Calu3 (cell line): ENCODE data around the gene CBFA2T3. TPM values are rescaled to one million over a fixed set of nuclear protein-coding genes. Genes with fewer than 3 reads are reported as not detected.
"Not testable (repeated sequence)": the region's sequence is repeated elsewhere in the genome, so short reads cannot be mapped to it uniquely, and the experiment has no call there.

ENCODE experiments used
- BruUV-seq: library from RNA; stranded (reverse); fragments of 400-500 nt; replicated peaks from 2 replicates; lab custom pipeline; 2021; lab: Mats Ljungman, UMichigan
- CTCF ChIA-PET: fragments of 300-600 bp; sonication (Branson Sonifier 250); formaldehyde crosslinking; loops from one replicate; lab custom pipeline; 2022; ENCODE audit warnings: antibody characterized with exemption; lab: Charles Lee
- DNase-seq: peaks from one replicate; pipeline ENCODE4 v3.0.0; 2022
- H3K27ac Mint-ChIP-seq: one replicate; pipeline ENCODE4 v1.8.0; 2022; ENCODE audit warnings: mixed read lengths; ENCODE audit not compliant: unreplicated experiment
- H3K27me3 Mint-ChIP-seq: one replicate; pipeline ENCODE4 v1.8.0; 2022; ENCODE audit warnings: mixed read lengths; ENCODE audit not compliant: unreplicated experiment
- H3K36me3 Mint-ChIP-seq: one replicate; pipeline ENCODE4 v1.8.0; 2022; ENCODE audit warnings: mild to moderate bottlenecking, moderate library complexity, mixed read lengths; ENCODE audit not compliant: insufficient read depth, unreplicated experiment
- H3K4me1 Mint-ChIP-seq: one replicate; pipeline ENCODE4 v1.8.0; 2022; ENCODE audit warnings: mild to moderate bottlenecking, low read depth, mixed read lengths; ENCODE audit not compliant: unreplicated experiment
- H3K4me3 Mint-ChIP-seq: one replicate; pipeline ENCODE4 v1.8.0; 2022; ENCODE audit warnings: mild to moderate bottlenecking, low read depth, moderate library complexity, mixed read lengths; ENCODE audit not compliant: unreplicated experiment
- H3K9me3 Mint-ChIP-seq: one replicate; pipeline ENCODE4 v1.8.0; 2022; ENCODE audit warnings: low read depth, mixed read lengths; ENCODE audit not compliant: unreplicated experiment
- intact Hi-C: fragments of 100-400 bp; cut with micrococcal nuclease; formaldehyde crosslinking; loops from one replicate; pipeline ENCODE4 v1.10.0; 2022; ENCODE audit not compliant: unreplicated experiment
- total RNA-seq: library from RNA; stranded (reverse); gene quantifications from 2 replicates; pipeline ENCODE4 v1.2.3, GENCODE V29; 2022
- TF ChIP-seq, protein P1 (sequence below): fragments of 200-600 bp; IDR thresholded peaks from one replicate; pipeline ENCODE4 v1.8.0; 2022; ENCODE audit warnings: antibody characterized with exemption; ENCODE audit not compliant: unreplicated experiment

The CBFA2T3 gene
- total RNA-seq, 1 experiment from 2014 or later = not detected

DNA sequence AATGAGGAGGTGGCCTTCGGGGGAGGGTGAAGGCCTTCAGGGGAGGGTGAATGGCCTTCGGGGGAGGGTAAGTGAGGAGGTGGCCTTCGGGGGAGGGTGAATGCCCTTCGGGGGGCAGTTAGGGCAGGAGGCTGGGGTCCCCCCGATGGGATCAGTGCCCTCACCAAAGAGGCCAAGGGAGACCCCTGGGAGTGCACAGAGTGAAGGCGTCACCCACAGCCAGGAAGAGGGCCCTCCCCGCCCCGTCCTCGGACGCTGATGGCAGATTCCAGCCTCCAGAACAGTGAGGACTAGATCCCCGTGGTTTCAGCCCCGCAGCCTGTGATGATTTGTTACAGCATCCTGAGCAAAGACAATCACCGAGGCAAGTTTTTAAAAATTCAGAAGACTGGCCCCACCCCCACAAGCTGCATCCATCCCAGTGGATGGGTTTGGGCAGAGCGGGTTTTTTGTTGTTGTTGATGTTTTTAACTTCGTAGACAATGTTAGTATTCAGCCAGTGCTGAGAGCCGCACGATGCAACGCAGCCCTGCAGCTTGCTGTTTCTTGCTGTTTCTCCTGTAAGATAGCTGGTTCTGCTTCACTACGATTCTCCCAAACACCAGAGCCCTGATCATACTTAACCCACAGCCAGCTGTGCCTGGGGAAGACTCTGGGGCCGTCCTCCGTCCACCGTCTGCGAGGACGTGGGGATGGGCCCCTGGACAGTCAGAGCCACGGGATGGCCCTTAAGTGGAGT lies 40.7 kb upstream of the CBFA2T3 start:
- BruUV-seq = no TSS peak
- H3K36me3 Mint-ChIP-seq = no peaks in the 10 kb centered on the region
- H3K27ac Mint-ChIP-seq = no peak overlapping the region
- no peaks in the 10 kb centered on the region for H3K9me3 Mint-ChIP-seq
- TF ChIP-seq, protein P1, sequence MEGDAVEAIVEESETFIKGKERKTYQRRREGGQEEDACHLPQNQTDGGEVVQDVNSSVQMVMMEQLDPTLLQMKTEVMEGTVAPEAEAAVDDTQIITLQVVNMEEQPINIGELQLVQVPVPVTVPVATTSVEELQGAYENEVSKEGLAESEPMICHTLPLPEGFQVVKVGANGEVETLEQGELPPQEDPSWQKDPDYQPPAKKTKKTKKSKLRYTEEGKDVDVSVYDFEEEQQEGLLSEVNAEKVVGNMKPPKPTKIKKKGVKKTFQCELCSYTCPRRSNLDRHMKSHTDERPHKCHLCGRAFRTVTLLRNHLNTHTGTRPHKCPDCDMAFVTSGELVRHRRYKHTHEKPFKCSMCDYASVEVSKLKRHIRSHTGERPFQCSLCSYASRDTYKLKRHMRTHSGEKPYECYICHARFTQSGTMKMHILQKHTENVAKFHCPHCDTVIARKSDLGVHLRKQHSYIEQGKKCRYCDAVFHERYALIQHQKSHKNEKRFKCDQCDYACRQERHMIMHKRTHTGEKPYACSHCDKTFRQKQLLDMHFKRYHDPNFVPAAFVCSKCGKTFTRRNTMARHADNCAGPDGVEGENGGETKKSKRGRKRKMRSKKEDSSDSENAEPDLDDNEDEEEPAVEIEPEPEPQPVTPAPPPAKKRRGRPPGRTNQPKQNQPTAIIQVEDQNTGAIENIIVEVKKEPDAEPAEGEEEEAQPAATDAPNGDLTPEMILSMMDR = no peak
- CTCF ChIA-PET = no interaction called here
- no peak for DNase-seq
- intact Hi-C loops = no loop called here
- H3K4me1 Mint-ChIP-seq = no peaks in the 10 kb centered on the region
- peaks cover 83% of the 10 kb centered on the region for H3K27me3 Mint-ChIP-seq
- no peak overlapping the region for H3K4me3 Mint-ChIP-seq

DNA sequence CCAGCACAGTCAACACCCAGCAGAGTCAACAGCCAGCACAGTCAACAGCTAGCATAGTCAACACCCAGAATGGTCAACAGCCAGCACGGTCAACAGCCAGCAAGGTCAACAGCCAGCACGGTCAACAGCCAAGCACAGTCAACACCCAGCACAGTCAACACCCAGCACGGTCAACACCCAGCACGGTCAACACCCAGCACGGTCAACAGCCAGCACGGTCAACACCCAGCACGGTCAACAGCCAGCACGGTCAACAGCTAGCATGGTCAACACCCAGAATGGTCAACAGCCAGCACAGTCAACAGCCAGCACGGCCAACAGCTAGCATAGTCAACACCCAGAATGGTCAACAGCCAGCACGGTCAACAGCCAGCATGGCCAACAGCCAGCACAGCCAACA lies 39.6 kb upstream of the CBFA2T3 start:
- H3K4me1 Mint-ChIP-seq, H3K9me3 Mint-ChIP-seq, H3K27ac Mint-ChIP-seq, DNase-seq, H3K4me3 Mint-ChIP-seq, H3K36me3 Mint-ChIP-seq, intact Hi-C loops, BruUV-seq: not testable (repeated sequence)
- peaks cover 83% of the 10 kb centered on the region for H3K27me3 Mint-ChIP-seq
- CTCF ChIA-PET = interaction anchor here (0.7 to 1.2 kb wide), 2 partner anchors 36 to 171 kb away, joined by 3 read pairs; no protein-coding TSS in a partner anchor

DNA sequence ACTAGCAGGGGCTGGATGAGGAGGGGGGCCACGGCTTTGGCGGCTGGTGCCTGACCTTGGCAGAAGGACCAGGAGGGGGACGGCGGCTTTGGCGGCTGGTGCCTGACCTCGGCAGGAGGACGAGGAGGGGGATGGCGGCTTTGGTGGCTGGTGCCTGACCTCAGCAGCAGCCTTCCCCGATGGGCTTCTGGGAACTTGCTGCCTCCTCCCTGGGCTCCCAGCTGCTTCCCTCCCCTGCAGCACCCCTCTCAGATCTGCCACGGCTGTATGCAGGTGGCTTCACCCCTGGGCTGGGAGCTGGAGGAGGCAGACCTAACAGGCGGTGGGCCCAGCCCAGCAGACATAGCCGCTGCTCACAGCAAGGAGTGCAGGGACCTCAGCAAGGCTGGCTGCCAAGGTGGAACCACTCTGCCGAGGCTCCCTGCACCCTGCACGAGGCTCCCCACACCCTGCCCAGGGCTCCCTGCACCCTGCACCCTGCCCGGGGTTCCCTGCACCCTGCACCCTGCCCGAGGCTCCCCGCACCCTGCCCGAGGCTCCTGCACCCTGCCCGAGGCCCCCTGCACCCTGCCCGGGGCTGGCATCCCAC lies 38.4 kb upstream of the CBFA2T3 start:
- TF ChIP-seq, protein P1 = no peak
- peaks cover 71% of the 10 kb centered on the region for H3K27me3 Mint-ChIP-seq
- no peaks in the 10 kb centered on the region for H3K9me3 Mint-ChIP-seq
- intact Hi-C loops = no loop called here
- no peak for DNase-seq
- H3K4me3 Mint-ChIP-seq = no peak overlapping the region
- no TSS peak for BruUV-seq
- no peaks in the 10 kb centered on the region for H3K36me3 Mint-ChIP-seq
- no peaks in the 10 kb centered on the region for H3K4me1 Mint-ChIP-seq
- CTCF ChIA-PET = no interaction called here
- H3K27ac Mint-ChIP-seq = no peak overlapping the region

DNA sequence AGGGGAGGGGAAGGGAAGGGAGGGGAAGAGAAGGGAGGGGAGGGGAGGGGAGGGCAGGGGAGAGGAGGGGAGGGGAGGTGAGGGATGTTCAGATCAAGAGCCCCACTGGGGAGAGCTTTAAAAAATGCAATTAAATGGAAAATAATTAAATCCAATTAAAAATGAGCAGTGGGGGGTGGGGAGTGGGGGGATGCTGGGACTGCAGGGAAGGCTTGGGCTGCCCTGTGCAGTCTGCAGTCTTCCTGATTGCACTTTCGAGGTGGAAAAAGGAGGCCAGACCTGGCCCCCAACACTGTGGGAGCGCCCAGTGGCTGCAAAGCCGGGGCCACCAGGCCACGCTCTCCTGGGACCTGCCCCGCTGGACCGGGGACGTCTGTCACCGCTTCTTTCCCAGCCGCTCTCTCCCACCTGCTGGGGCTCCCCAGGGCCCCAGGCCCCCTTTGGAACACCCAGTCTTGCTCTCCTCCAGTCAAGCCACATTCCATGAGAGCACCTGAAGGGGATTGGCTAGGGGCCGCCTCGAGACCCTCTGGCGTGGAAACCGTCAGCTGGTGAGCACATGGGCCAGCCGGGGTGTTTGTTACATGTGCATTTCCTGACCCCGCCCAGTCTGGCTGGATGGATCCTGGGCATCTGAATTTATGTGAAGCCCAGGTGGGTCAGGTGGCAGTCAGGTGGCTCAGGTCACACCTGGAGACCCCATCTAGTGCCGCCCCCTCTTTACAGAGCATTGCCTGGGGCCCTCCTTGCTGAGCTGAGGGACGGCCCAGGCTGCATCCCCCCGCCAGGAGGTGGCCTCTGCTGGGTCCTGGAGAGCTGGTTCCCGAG lies 37.6 kb upstream of the CBFA2T3 start:
- CTCF ChIA-PET = no interaction called here

More for the DNA sequence above, 37.6 kb upstream of the CBFA2T3 start:
- Mint-ChIP-seq H3K27ac (no peak overlapping the region), H3K4me1 (no peaks in the 10 kb centered on the region), H3K9me3 (no peaks in the 10 kb centered on the region), H3K36me3 (no peaks in the 10 kb centered on the region), H3K4me3 (no peak overlapping the region), H3K27me3 (peaks cover 71% of the 10 kb centered on the region)
- BruUV-seq = no TSS peak
- TF ChIP-seq, protein P1 = no peak
- no peak for DNase-seq
- intact Hi-C loops = no loop called here
